Stimulated activated CD4-positive, alpha-beta T cell treated with anti-CD3 and anti-CD28 coated beads, Interleukin-2, amount 100 ng/mL, for 48 hours (primary cell): ENCODE results near the gene LRRC56.

Experiments used
- DNase-seq, 2 donors: peaks; one replicate each; pipeline ENCODE4 v3.0.0-alpha.2; 2020

The LRRC56 gene

GRCh38 chr11:575996-576768, 38.9 kb downstream of the LRRC56 start, which contains the start of gene PHRF1:
TSS of gene PHRF1 (plus strand) at chr11:576470. CDS start at chr11:581513, 5,043 bp downstream.
- peak; percentile 89 to 94 for DNase-seq

GRCh38 chr11:576811-577610, 39.7 kb downstream of the LRRC56 start:
- no peak for DNase-seq

GRCh38 chr11:577611-577894, 40.2 kb downstream of the LRRC56 start:
- no peak for DNase-seq

- no peak for DNase-seq
Measured at GRCh38 chr11:578276-579035, 41.1 kb downstream of the LRRC56 start.

GRCh38 chr11:579830-580601, 42.7 kb downstream of the LRRC56 start:
- no peak for DNase-seq

- DNase-seq, result no peak
Measured at GRCh38 chr11:581342-581741, 44.0 kb downstream of the LRRC56 start.

- DNase-seq, result no peak
Measured at GRCh38 chr11:581752-582151, 44.4 kb downstream of the LRRC56 start.

- DNase-seq, result no peak
Measured at GRCh38 chr11:584287-584686, 47.0 kb downstream of the LRRC56 start.

GRCh38 chr11:586376-587316, 49.3 kb downstream of the LRRC56 start:
- no peak for DNase-seq

GRCh38 chr11:587546-587945, 50.2 kb downstream of the LRRC56 start:
- DNase-seq, result no peak

GRCh38 chr11:587978-588380, 50.7 kb downstream of the LRRC56 start:
- DNase-seq, result peak; percentile 49 to 52

- DNase-seq, result no peak
Measured at GRCh38 chr11:589798-590197, 52.5 kb downstream of the LRRC56 start.

- DNase-seq, result no peak
Measured at GRCh38 chr11:590997-591396, 53.7 kb downstream of the LRRC56 start.

GRCh38 chr11:592501-592900, 55.2 kb downstream of the LRRC56 start:
- DNase-seq, result no peak

- no peak for DNase-seq
Measured at GRCh38 chr11:592918-593317, 55.6 kb downstream of the LRRC56 start.

GRCh38 chr11:593347-593746, 56.0 kb downstream of the LRRC56 start:
- DNase-seq, result no peak

- no peak for DNase-seq
Measured at GRCh38 chr11:595400-595799, 58.1 kb downstream of the LRRC56 start.

GRCh38 chr11:596374-596773, 59.0 kb downstream of the LRRC56 start:
- DNase-seq, result no peak

- no peak for DNase-seq
Measured at GRCh38 chr11:597166-597725, 59.9 kb downstream of the LRRC56 start.

GRCh38 chr11:598005-598680, 60.8 kb downstream of the LRRC56 start:
- DNase-seq, result no peak
